Measurements from ENCODE around the gene AHNAK2.

The AHNAK2 gene

GRCh38 chr14:104895207-104895785 is 82.9 kb downstream of the AHNAK2 start:
- Histone ChIP-seq H4K20me1 (ENCODE audit: insufficient read depth, low read length) (no peaks in the 10 kb centered on the region), H3K27ac (ENCODE audit: low read length) (no peak overlapping the region), H3K27me3 (replicated peaks; ENCODE audit: insufficient read depth, low read length) (peaks cover 25% of the 10 kb centered on the region), H2AFZ (ENCODE audit: low read length) (no peak overlapping the region), H3K79me2 (ENCODE audit: low read length) (no peaks in the 10 kb centered on the region), H3K9me2 (replicated peaks; ENCODE audit: insufficient read depth, low read length) (no peaks in the 10 kb centered on the region), H3K36me3 (replicated peaks; ENCODE audit: insufficient read depth, low read length) (no peaks in the 10 kb centered on the region), H3K4me3 (ENCODE audit: low read length) (no peak overlapping the region), H3F3A (ENCODE audit: insufficient read depth, low read length) (0 out of 2 replicates have a peak, but pooled peaks cover 6% of the 10 kb centered on the region), H3K9me3 (replicated peaks; ENCODE audit: insufficient read depth, low read length) (no peaks in the 10 kb centered on the region), H3K4me1 (ENCODE audit: low read length) (peaks cover 12% of the 10 kb centered on the region), H3K4me2 (ENCODE audit: low read depth, low read length) (no peak overlapping the region), H3K9ac (ENCODE audit: low read length) (no peak overlapping the region)
- DNase-seq, result no peak
- TF ChIP-seq EZH2phosphoT487 (IDR thresholded peaks at IDR 0.05; ENCODE audit: low read length), result no peak
- TF ChIP-seq CTCF (IDR thresholded peaks at IDR 0.05; ENCODE audit: low read length), result no peak
- no peak for TF ChIP-seq EZH2 (optimal IDR thresholded peaks at IDR 0.05; ENCODE audit: low read depth, low read length)

GRCh38 chr14:104894331-104895206 is 83.6 kb downstream of the AHNAK2 start:
- TF ChIP-seq CTCF (IDR thresholded peaks at IDR 0.05; ENCODE audit: low read length) (no peak), EZH2phosphoT487 (IDR thresholded peaks at IDR 0.05; ENCODE audit: low read length) (no peak), EZH2 (optimal IDR thresholded peaks at IDR 0.05; ENCODE audit: low read depth, low read length) (no peak)
- no peak overlapping the region for H3K9ac ChIP-seq (ENCODE audit: low read length)
- H3K36me3 ChIP-seq (replicated peaks; ENCODE audit: insufficient read depth, low read length), result no peaks in the 10 kb centered on the region
- no peak for DNase-seq
- no peaks in the 10 kb centered on the region for H4K20me1 ChIP-seq (ENCODE audit: insufficient read depth, low read length)
- H3K9me3 ChIP-seq (replicated peaks; ENCODE audit: insufficient read depth, low read length), result no peaks in the 10 kb centered on the region
- no peak overlapping the region for H3K4me3 ChIP-seq (ENCODE audit: low read length)
- no peaks in the 10 kb centered on the region for H3F3A ChIP-seq (ENCODE audit: insufficient read depth, low read length)
- no peak overlapping the region for H3K4me2 ChIP-seq (ENCODE audit: low read depth, low read length)
- H3K27ac ChIP-seq (ENCODE audit: low read length), result no peak overlapping the region
- H3K79me2 ChIP-seq (ENCODE audit: low read length), result no peaks in the 10 kb centered on the region
- H3K27me3 ChIP-seq (replicated peaks; ENCODE audit: insufficient read depth, low read length), result peaks cover 22% of the 10 kb centered on the region
- no peak overlapping the region for H2AFZ ChIP-seq (ENCODE audit: low read length)
- H3K4me1 ChIP-seq (ENCODE audit: low read length), result peaks cover 6% of the 10 kb centered on the region; the same call in 1 of the 2 replicates
- H3K9me2 ChIP-seq (replicated peaks; ENCODE audit: insufficient read depth, low read length), result no peaks in the 10 kb centered on the region

GRCh38 chr14:104893435-104894207 is 84.6 kb downstream of the AHNAK2 start:
- Histone ChIP-seq H2AFZ (ENCODE audit: low read length) (no peak overlapping the region), H3K4me1 (ENCODE audit: low read length) (peaks cover 6% of the 10 kb centered on the region; the same call in 1 of the 2 replicates), H4K20me1 (ENCODE audit: insufficient read depth, low read length) (no peaks in the 10 kb centered on the region), H3K9me2 (replicated peaks; ENCODE audit: insufficient read depth, low read length) (no peaks in the 10 kb centered on the region), H3K27ac (ENCODE audit: low read length) (no peak overlapping the region), H3F3A (ENCODE audit: insufficient read depth, low read length) (no peaks in the 10 kb centered on the region), H3K79me2 (ENCODE audit: low read length) (no peaks in the 10 kb centered on the region), H3K36me3 (replicated peaks; ENCODE audit: insufficient read depth, low read length) (no peaks in the 10 kb centered on the region), H3K9ac (ENCODE audit: low read length) (no peak overlapping the region), H3K27me3 (replicated peaks; ENCODE audit: insufficient read depth, low read length) (peaks cover 15% of the 10 kb centered on the region), H3K9me3 (replicated peaks; ENCODE audit: insufficient read depth, low read length) (no peaks in the 10 kb centered on the region), H3K4me2 (ENCODE audit: low read depth, low read length) (no peak overlapping the region), H3K4me3 (ENCODE audit: low read length) (no peak overlapping the region)
- no peak for TF ChIP-seq CTCF (IDR thresholded peaks at IDR 0.05; ENCODE audit: low read length)
- TF ChIP-seq EZH2phosphoT487 (IDR thresholded peaks at IDR 0.05; ENCODE audit: low read length), result no peak
- no peak for TF ChIP-seq EZH2 (optimal IDR thresholded peaks at IDR 0.05; ENCODE audit: low read depth, low read length)
- DNase-seq, result peak; percentile 81

All from MM.1S (cell line).